Memory B cell (primary cell): ENCODE measurements around the gene MRPS18B.
A peak's percentile ranks its signal among the peaks of the same experiment; 100 is the strongest.

Experiments used
- ATAC-seq: fragments of 150-1000 bp; cut with Tn5 transposase; 2 replicates; pipeline ENCODE4 v1.10.0; 2021; ENCODE audit warnings: low read depth, mild to moderate bottlenecking, moderate library complexity
- DNase-seq, 2 donors: peaks; one replicate each; pipeline ENCODE4 v3.0.0; 2022; ENCODE audit warnings: low spot score in 2 of 2
- H3K27ac Mint-ChIP-seq: one replicate; pipeline ENCODE4 v1.8.0; 2022; ENCODE audit warnings: mild to moderate bottlenecking, moderate library complexity, mixed read lengths
- H3K27me3 Mint-ChIP-seq: one replicate; pipeline ENCODE4 v1.8.0; 2022; ENCODE audit warnings: mixed read lengths
- H3K36me3 Mint-ChIP-seq: one replicate; pipeline ENCODE4 v1.8.0; 2022; ENCODE audit warnings: mild to moderate bottlenecking, mixed read lengths
- H3K4me1 Mint-ChIP-seq: one replicate; pipeline ENCODE4 v1.8.0; 2022; ENCODE audit warnings: mixed read lengths
- H3K4me3 Mint-ChIP-seq: one replicate; pipeline ENCODE4 v1.8.0; 2022; ENCODE audit warnings: mild to moderate bottlenecking, moderate library complexity, mixed read lengths
- H3K9me3 Mint-ChIP-seq: one replicate; pipeline ENCODE4 v1.8.0; 2022; ENCODE audit warnings: mixed read lengths

Gene MRPS18B

DNA sequence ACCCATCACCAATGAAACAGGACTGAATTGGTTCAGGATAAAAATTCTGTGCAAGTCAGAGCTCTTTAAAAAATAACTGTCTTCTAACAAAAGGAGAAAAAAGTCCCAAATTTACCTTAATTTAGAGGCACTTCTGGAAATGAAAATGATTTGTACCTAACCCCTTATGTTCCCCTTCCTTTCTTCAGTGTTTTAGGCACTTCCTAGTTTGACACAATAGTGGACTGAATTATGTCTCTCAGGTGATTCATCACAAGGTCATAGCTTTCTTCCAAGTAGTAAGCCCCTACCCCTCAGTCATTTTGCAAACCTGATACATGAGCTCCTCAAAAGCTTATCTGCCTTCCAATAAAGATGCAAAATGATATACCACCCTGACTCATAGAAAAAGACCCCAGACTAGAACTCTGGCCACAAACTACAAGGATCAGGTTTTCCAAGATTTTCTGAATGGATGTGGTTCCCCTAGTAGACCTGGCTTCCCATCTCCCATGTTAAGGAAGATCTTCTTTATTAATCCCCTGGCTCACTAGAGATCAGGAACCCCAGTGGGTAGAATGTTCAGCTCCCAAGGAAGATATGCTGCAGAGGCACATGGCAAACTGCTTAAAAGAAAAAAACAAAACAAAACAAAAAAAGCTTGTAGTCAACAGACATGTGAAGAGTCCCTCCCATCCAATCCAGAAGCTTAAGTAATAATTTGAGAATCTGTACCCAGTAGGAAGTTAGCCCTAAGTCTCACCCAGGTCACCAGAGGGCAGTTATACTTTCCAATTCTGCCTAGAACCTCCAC lies 4.2 kb upstream of the MRPS18B start:
- no peaks in the 10 kb centered on the region for H3K9me3 Mint-ChIP-seq
- H3K27ac Mint-ChIP-seq: peak overlapping the region; percentile 100
- H3K27me3 Mint-ChIP-seq: no peaks in the 10 kb centered on the region
- H3K4me1 Mint-ChIP-seq: peaks cover 43% of the 10 kb centered on the region
- H3K36me3 Mint-ChIP-seq: peaks cover 29% of the 10 kb centered on the region
- H3K4me3 Mint-ChIP-seq: peak overlapping the region; percentile 36
- ATAC-seq (no peak), DNase-seq (no peak)

DNA sequence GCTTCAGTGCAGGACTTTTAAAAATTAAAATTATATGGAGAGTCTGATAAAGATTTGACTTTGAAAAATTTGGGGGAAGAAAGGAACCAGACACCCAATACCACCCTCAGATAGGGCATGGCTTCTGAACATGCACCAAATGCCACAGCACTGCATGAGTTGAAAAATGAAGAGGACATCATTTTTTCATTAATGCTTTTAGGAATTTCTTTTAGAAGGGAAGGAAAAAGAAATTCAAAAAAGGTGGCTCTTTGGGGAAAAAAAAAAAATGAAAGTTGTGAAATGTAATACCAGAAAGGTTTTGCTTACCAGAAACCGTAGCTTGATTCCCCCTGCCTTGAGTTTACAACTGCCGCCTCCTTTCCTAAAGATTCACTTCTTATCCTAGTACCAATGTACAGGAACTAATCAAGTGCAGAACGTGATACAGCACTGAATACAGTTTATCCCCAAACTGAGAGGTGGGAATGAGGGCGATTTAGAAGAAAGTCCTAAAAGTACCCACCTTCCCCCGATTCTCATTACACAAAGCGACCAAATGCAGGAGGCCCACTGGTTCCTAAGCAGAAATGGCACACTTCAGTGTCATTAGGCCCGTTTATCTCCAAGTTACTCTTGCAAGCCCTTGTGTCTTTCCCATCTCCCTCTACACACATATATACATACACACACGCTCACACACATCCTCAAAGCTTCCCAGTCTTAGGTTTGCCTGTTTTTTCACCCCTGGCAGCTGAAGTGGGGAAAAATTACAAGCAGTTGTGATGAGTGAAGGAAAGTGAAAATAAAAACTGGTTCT lies 3.4 kb upstream of the MRPS18B start:
- peak overlapping the region; percentile 100 for H3K27ac Mint-ChIP-seq
- H3K9me3 Mint-ChIP-seq: no peaks in the 10 kb centered on the region
- H3K27me3 Mint-ChIP-seq: no peaks in the 10 kb centered on the region
- no peak for ATAC-seq
- DNase-seq: no peak
- H3K4me3 Mint-ChIP-seq: peak overlapping the region; percentile 92
- peaks cover 23% of the 10 kb centered on the region for H3K36me3 Mint-ChIP-seq
- H3K4me1 Mint-ChIP-seq: peaks cover 42% of the 10 kb centered on the region

DNA sequence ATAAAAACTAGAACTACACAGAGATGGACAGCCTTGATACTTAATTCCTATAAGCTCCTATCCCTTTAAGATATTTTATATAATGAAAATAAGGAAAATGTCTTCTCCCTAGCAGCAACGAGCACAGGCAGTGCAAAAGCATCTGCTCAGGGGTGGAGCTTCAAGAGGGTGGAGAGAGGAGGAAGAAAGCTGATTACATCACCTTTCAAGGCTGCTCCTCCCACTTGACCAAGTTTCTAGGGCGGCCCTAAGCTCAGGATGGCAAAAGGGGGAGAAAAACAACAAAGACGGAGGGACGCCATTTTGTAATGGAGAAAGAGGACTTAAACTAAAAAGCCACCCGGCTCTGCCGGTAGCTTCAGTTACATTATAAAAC lies 2.8 kb upstream of the MRPS18B start:
- Mint-ChIP-seq H3K27me3 (no peaks in the 10 kb centered on the region), H3K4me1 (peaks cover 38% of the 10 kb centered on the region), H3K9me3 (no peaks in the 10 kb centered on the region), H3K27ac (peak overlapping the region; percentile 100), H3K36me3 (peaks cover 26% of the 10 kb centered on the region), H3K4me3 (peak overlapping the region; percentile 92)
- DNase-seq (peak; percentile 63 to 87), ATAC-seq (peak; percentile 60)

DNA sequence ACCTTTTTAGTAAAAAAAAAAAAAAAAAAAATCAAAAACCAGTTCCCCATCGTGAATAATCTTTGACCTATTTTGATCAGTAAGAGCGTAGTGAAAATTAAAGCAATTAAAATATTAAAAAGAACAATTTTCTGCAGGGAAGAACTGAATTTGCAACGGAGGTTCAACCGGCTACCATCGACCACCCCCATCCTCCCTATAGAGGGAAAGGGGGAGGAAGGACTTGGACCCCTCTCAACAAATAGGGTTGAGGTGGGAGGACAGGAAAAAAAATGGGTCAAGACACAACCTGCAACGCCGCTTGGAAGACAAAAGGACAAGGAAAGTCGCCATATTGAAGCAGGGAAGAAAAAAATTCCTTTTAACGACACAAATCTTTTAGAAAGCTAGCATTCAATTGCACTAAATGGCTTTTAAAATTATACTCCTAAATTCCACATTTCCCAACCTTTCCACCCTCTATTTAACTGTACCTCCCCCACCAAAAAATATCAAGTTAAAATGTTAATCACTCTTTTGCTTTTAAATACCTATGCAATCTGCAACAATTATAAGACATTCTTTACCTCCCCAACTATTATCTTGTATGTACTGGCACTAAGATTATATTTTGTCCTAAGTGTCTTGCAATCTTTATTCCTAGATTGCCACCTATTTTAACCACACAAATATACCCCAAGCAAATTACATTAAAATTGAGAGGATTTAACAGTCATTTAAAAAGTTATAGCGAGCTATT lies 2.3 kb upstream of the MRPS18B start:
- peak; percentile 48 to 49 for DNase-seq
- peaks cover 36% of the 10 kb centered on the region for H3K4me1 Mint-ChIP-seq
- H3K36me3 Mint-ChIP-seq: peaks cover 27% of the 10 kb centered on the region
- H3K27ac Mint-ChIP-seq: peak overlapping the region; percentile 100
- peak overlapping the region; percentile 92 for H3K4me3 Mint-ChIP-seq
- no peaks in the 10 kb centered on the region for H3K27me3 Mint-ChIP-seq
- H3K9me3 Mint-ChIP-seq: no peaks in the 10 kb centered on the region
- no peak for ATAC-seq

DNA sequence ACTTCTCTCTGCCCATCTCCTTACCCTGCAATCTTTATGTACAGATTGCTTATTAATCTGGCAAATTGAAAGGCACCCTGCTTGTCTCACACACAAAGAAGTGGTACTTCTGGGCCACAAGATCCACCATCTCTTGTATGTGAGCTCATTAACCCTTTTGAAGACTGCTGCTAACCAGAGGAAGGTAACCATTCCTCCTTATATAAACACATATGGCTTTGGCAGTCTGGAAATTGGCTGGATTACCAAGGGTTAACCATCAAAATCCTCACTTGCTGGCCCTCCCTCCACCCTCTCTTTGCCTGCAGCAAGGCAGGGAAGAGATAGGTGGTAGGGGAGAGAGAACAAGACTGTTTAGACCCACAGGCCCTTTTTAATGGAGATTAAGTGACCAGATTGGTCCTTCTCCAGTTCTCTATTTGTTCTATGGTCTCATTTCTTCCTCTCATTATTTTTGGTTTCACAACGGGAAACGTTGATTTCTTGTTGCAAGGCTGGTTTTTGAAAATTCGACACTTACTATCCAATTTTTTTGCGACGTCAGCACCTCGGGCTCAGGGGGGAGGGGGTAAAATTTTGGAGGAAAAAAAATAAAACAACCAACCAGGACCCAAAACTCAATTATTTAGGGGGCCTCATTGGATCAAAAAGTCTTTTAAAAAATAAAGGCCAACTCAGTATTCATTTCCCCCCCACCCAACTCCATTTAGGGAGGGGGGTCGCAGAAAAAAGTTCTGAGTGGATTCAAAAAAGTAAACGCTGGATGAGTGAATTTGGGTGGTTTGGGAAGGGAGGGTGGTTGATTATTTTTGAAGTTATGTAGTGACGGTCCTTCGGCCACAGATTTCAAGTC lies 1.5 kb upstream of the MRPS18B start:
- peak; percentile 48 to 52 for DNase-seq
- peaks cover 27% of the 10 kb centered on the region for H3K36me3 Mint-ChIP-seq
- no peaks in the 10 kb centered on the region for H3K27me3 Mint-ChIP-seq
- H3K4me1 Mint-ChIP-seq: peaks cover 31% of the 10 kb centered on the region
- peak overlapping the region; percentile 100 for H3K27ac Mint-ChIP-seq
- H3K9me3 Mint-ChIP-seq: no peaks in the 10 kb centered on the region
- peak overlapping the region; percentile 92 for H3K4me3 Mint-ChIP-seq
- no peak for ATAC-seq

DNA sequence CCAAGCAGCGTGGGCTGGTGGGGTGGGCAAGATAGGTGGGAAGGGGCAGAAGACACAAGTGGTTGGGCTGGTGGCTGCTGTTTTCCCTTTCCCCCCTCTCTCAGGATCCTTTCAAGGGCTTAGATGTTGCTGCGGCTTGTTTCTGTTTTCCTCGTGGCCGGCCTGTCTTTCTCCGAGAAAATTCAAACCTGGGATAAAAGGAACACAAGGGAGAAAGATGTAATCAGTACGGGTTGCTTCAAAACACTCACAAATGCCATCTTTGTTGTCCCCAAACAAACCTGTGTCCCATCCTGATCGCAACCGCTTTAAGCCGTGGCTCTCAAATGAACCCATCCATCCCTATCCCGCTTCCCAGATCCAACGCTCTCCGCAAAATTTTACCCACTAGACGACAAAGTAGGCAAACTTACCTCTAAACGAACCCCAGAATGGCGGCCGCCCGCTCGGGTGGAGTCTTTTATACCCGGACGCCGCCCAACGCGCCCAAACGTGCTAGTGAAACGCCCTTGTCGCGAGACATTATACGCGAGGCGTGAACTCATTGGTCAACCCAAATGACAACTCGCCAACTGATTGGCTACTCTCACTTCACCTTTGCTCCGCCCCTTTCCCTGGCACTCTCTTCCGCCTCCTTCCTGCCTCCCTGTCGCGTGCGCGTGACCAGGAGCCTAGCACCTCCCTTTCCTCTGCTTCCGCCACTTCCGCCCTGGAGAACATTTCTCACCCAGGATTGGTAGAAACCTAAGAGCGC lies 652 bp upstream of the MRPS18B start, which contains the start of gene PPP1R10:
Gene PPP1R10 (minus strand): TSS at position 433 of the 754 bp plus-strand sequence. CDS start 7,299 bp downstream, outside the sequence.
- peak within 1 kb of the TSS; percentile 100 for H3K27ac Mint-ChIP-seq
- H3K36me3 Mint-ChIP-seq: peaks cover 29% of the 10 kb centered on the region
- peaks cover 23% of the 10 kb centered on the region for H3K4me1 Mint-ChIP-seq
- peak in 1 of 2 donors; percentile 98 for DNase-seq
- H3K27me3 Mint-ChIP-seq: no peaks in the 10 kb centered on the region
- no peaks in the 10 kb centered on the region for H3K9me3 Mint-ChIP-seq
- H3K4me3 Mint-ChIP-seq: peak within 1 kb of the TSS; percentile 92
- ATAC-seq: peak; percentile 71

DNA sequence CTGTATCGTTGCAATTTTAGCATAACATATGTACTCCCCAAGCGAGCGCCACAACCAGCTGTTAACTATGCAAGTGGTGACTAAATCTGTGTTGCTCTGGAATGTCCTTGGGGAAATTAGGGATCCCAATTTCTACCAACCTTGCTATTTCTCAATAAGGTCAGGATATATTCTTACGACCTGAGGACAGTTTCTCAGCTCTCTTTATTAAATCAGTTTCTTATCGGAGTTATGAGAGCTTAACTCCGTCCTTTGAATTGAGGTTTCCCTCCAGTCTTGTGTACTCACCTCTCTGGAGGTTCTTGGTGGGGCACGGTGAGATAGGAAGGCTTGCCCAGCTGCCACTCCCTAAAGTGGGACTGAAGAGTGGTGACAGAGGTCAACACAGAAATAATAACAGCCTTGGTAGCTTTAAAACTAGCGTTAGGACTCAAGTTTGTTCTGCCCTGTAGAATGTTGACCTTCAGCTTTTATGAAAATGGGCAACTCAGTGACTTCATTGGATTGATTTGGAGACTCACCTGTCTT lies 694 bp downstream of the MRPS18B start:
- no peak for ATAC-seq
- no peak for DNase-seq
- Mint-ChIP-seq H3K27me3 (no peaks in the 10 kb centered on the region), H3K4me1 (peaks cover 18% of the 10 kb centered on the region), H3K36me3 (peaks cover 33% of the 10 kb centered on the region), H3K27ac (peak overlapping the region; percentile 100), H3K9me3 (no peaks in the 10 kb centered on the region), H3K4me3 (peak overlapping the region; percentile 92)

DNA sequence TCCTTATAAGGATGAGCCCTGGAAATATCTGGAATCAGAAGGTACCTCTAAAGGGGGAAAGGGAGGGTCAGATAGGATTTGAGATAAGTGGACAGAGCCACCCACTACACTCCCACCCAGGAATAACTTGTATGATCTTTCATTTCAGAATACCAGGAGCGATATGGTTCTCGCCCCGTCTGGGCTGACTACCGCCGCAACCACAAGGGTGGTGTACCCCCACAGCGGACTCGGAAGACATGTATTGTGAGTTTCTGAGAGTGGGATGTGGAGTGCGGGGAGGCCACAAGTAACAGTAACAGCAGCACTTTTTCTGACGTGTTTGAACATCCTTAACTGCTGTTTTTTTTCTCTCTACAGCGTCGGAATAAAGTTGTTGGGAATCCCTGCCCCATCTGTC lies 1.9 kb downstream of the MRPS18B start:
- peaks cover 11% of the 10 kb centered on the region for H3K4me1 Mint-ChIP-seq
- H3K36me3 Mint-ChIP-seq: peaks cover 35% of the 10 kb centered on the region
- H3K4me3 Mint-ChIP-seq: peak overlapping the region; percentile 92

DNA sequence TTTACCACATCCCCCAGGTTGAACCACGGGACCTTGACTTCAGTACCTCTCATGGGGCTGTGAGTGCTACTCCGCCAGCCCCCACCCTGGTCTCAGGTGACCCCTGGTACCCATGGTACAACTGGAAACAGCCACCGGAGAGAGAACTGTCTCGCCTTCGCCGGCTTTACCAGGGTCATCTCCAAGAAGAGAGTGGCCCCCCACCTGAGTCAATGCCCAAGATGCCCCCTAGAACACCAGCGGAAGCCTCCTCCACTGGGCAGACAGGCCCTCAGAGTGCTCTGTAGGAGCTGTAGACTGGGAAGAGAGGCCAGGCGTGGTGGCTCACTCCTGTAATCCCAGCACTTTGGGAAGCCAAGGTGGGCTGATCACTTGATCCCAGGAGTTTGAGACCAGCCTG lies 7.9 kb downstream of the MRPS18B start:
- Mint-ChIP-seq H3K9me3 (no peaks in the 10 kb centered on the region), H3K4me3 (peak overlapping the region; percentile 64), H3K27me3 (no peaks in the 10 kb centered on the region), H3K4me1 (peaks cover 19% of the 10 kb centered on the region), H3K36me3 (peaks cover 20% of the 10 kb centered on the region), H3K27ac (peak overlapping the region; percentile 52)
- no peak for DNase-seq
- no peak for ATAC-seq

More for the DNA sequence above, 1.9 kb downstream of the MRPS18B start:
- Mint-ChIP-seq H3K9me3 (no peaks in the 10 kb centered on the region), H3K27ac (no peak overlapping the region), H3K27me3 (no peaks in the 10 kb centered on the region)
- DNase-seq (no peak), ATAC-seq (no peak)

DNA sequence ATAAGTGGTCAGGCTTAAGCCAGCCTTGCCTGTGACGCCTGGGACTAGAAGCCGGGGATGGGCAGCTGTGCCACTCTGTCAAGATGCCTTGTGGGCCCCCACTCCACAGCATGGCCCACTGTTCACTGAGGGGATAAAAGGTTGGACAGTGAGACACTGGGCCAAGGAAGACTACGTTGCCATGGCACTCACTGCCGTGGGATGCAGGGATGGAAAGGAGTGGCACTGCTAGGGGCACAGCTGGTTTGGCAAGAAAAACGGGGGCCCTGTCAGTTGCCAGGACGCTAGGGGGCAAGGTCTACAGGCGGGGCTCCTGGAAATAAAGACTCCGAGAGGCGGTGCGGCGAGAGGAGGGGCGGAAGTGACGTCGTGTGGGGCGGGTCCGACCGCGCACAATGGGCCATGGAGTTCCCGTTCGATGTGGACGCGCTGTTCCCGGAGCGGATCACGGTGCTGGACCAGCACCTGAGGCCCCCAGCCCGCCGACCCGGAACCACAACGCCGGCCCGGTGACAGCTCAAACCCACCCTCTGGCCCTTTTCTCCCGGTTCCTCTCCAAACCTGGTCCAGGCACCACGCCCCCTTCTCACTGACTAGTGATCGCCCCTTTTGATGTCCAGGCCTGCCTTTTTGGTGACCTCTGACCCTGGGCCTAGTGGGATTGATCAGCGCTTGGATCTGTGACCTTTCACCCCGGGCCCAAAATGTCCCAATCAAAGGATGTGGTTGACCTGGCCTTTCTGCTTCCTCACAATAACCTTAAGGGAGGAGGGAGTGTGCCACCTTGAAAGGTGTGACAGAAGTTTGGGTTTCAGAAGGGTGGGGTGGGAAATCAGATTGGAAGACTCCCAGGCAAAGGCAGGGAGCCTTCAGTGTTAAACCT lies 9.1 kb downstream of the MRPS18B start, which contains the start of gene ATAT1:
Gene ATAT1 (plus strand): TSS at position 391 of the 883 bp plus-strand sequence.
- ATAC-seq (peak; percentile 100), DNase-seq (peak; percentile 80 to 87)
- H3K36me3 Mint-ChIP-seq: peaks cover 25% of the 10 kb centered on the region
- peaks cover 23% of the 10 kb centered on the region for H3K4me1 Mint-ChIP-seq
- peak within 1 kb of the TSS; percentile 92 for H3K4me3 Mint-ChIP-seq
- H3K27me3 Mint-ChIP-seq: no peaks in the 10 kb centered on the region
- H3K9me3 Mint-ChIP-seq: no peaks in the 10 kb centered on the region
- peak within 1 kb of the TSS; percentile 90 for H3K27ac Mint-ChIP-seq

DNA sequence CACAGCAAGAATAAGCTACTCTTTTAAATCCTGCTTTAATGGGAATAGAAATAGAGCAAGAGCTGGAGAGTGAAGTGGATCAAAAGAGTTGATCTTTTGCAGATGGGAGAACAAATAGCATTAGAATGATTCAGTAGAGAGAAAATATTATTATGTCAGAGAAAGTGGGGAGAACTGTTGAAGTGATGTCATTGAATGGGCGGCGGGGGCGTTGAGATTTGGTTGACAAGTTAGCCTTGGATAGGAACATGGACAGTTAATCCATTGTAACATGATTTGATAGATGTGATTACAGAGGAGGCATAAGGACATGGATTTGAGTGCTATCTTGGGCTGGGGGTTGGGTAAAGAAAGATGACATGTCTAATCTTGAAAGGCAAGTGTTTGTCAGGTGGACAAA lies 18.2 kb downstream of the MRPS18B start:
- Mint-ChIP-seq H3K27ac (peak overlapping the region; percentile 19), H3K4me1 (peaks cover 5% of the 10 kb centered on the region)

DNA sequence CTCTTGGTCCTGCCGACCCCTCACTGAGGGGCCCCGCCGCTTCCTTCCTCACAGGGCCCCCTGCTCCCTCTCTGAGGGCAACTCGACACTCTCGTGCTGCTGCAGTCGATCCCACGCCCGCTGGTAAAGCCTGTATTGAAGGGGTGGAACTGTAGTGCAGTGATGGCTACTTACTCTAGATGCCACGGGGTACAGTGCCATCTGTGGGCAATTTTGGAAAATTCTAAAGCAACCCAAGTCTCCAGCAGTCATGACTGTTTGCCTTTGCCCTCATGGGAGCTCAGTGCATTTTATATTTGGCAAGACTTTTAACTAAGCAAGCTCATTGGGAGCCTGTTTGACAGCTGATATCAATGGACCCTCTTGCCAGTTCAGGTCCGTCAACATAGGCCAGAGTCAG lies 22.8 kb downstream of the MRPS18B start:
- DNase-seq (no peak), ATAC-seq (no peak)
- no peaks in the 10 kb centered on the region for H3K9me3 Mint-ChIP-seq
- H3K27me3 Mint-ChIP-seq: no peaks in the 10 kb centered on the region
- H3K36me3 Mint-ChIP-seq: peaks cover 12% of the 10 kb centered on the region
- no peak overlapping the region for H3K27ac Mint-ChIP-seq
- H3K4me1 Mint-ChIP-seq: peaks cover 7% of the 10 kb centered on the region
- H3K4me3 Mint-ChIP-seq: no peak overlapping the region

More for the DNA sequence above, 18.2 kb downstream of the MRPS18B start:
- Mint-ChIP-seq H3K27me3 (no peaks in the 10 kb centered on the region), H3K36me3 (peaks cover 16% of the 10 kb centered on the region), H3K4me3 (no peak overlapping the region), H3K9me3 (no peaks in the 10 kb centered on the region)
- no peak for DNase-seq
- no peak for ATAC-seq
